Keratinocyte (primary cell): ENCODE results near the gene LRRC39. TPM values are rescaled to one million over a fixed set of nuclear protein-coding genes. Genes with fewer than 3 reads are reported as not detected.
A peak's percentile ranks its signal among the peaks of the same experiment; 100 is the strongest.

Source experiments
- DNase-seq: peaks from one replicate; pipeline ENCODE4 v3.0.0-alpha.2; 2011; ENCODE audit warnings: low read depth, missing footprints, low spot score
- FAIRE-seq: peaks from 2 replicates; lab custom pipeline; 2011; peaks lifted over from hg19 to GRCh38; lab: Jason Lieb, UNC
- H2AFZ ChIP-seq: 2 replicates; pipeline ENCODE4 v1.6.0; 2012; ENCODE audit warnings: low read length, control low read depth, inconsistent platforms; ENCODE audit not compliant: control insufficient read depth
- H3K27ac ChIP-seq: 2 replicates; pipeline ENCODE4 v1.5.1; 2011; ENCODE audit warnings: low read length; ENCODE audit not compliant: control insufficient read depth, insufficient read depth
- H3K27me3 ChIP-seq: 3 replicates; pipeline ENCODE4 v1.6.0; 2011; ENCODE audit warnings: low read length; ENCODE audit not compliant: control insufficient read depth, insufficient read depth; ENCODE audit errors: extremely low read depth
- H3K36me3 ChIP-seq, 2 experiments: 2 replicates in 1 of 2; 3 replicates in 1 of 2; pipeline ENCODE4 v1.5.1; 2011; ENCODE audit warnings: low read length in 2 of 2, mild to moderate bottlenecking in 1 of 2; ENCODE audit not compliant: control insufficient read depth in 2 of 2, insufficient read depth in 2 of 2; ENCODE audit errors: extremely low read depth in 1 of 2
- H3K4me1 ChIP-seq: 3 replicates; pipeline ENCODE4 v1.5.1; 2011; ENCODE audit warnings: low read length; ENCODE audit not compliant: control insufficient read depth, insufficient read depth; ENCODE audit errors: extremely low read depth
- H3K4me2 ChIP-seq: 3 replicates; pipeline ENCODE4 v1.6.0; 2011; ENCODE audit warnings: low read depth, low read length; ENCODE audit not compliant: control insufficient read depth, insufficient read depth; ENCODE audit errors: extremely low read depth
- H3K4me3 ChIP-seq, 3 experiments: fragments of 200-600 bp in 1 of 3; sonication (generic) in 1 of 3; 2 replicates in 2 of 3; 3 replicates in 1 of 3; pipeline ENCODE4 v1.5.1; 2011 to 2016; ENCODE audit warnings: low read length in 3 of 3, mild to moderate bottlenecking in 3 of 3, control low read depth in 2 of 3, inconsistent platforms in 1 of 3, low read depth in 1 of 3, mixed read lengths in 1 of 3, mixed run types in 1 of 3, moderate library complexity in 1 of 3; ENCODE audit not compliant: control insufficient read depth in 2 of 3, insufficient read depth in 2 of 3; ENCODE audit errors: extremely low read depth in 1 of 3
- H3K79me2 ChIP-seq: 2 replicates; pipeline ENCODE4 v1.6.0; 2012; ENCODE audit warnings: low read length; ENCODE audit not compliant: control insufficient read depth, insufficient read depth
- H3K9ac ChIP-seq: 3 replicates; pipeline ENCODE4 v1.6.0; 2011; ENCODE audit warnings: low read length; ENCODE audit not compliant: control insufficient read depth, insufficient read depth; ENCODE audit errors: extremely low read depth
- H3K9me1 ChIP-seq: 3 replicates; pipeline ENCODE4 v1.6.0; 2011; ENCODE audit warnings: low read length; ENCODE audit not compliant: control insufficient read depth, insufficient read depth; ENCODE audit errors: extremely low read depth
- H3K9me3 ChIP-seq: 2 replicates; pipeline ENCODE4 v1.5.1; 2012; ENCODE audit warnings: low read depth, low read length; ENCODE audit not compliant: control insufficient read depth
- H4K20me1 ChIP-seq: 3 replicates; pipeline ENCODE4 v1.6.0; 2011; ENCODE audit warnings: low read length; ENCODE audit not compliant: control insufficient read depth, insufficient read depth; ENCODE audit errors: extremely low read depth
- CTCF ChIP-seq, 3 experiments: IDR thresholded peaks in 1 of 3; conservative IDR thresholded peaks in 1 of 3; optimal IDR thresholded peaks in 1 of 3; 2 replicates in 2 of 3; 3 replicates in 1 of 3; pipeline versions ENCODE3 to v1.5.1; 2011; ENCODE audit warnings: low read length in 3 of 3, mild to moderate bottlenecking in 3 of 3, moderate library complexity in 2 of 3, control low read depth in 1 of 3, inconsistent platforms in 1 of 3; ENCODE audit not compliant: insufficient read depth in 2 of 3; ENCODE audit errors: extremely low read depth in 1 of 3
- EZH2 ChIP-seq: IDR thresholded peaks from one replicate; pipeline ENCODE4 v1.6.1; 2012; ENCODE audit warnings: inconsistent platforms, mild to moderate bottlenecking, low read length, moderate library complexity
- dilution Hi-C: fragments of 300-500 bp; cut with MboI; formaldehyde crosslinking; loops from one replicate; pipeline ENCODE4 v1.7.0; 2020; ENCODE audit warnings: low sequenced_read_pairs; ENCODE audit not compliant: extremely low pct_ligation_motif_present
- polyA plus RNA-seq, 5 experiments: library from polyadenylated mRNA; depleted of rRNA in 3 of 5; stranded (reverse) in 3 of 5; stranded (forward) in 1 of 5; unstranded in 1 of 5; fragments of >200 nt; gene quantifications; 1 replicate in 1 of 5; 2 replicates in 3 of 5; 3 replicates in 1 of 5; pipeline versions ENCODE4 v1.2.1 to v1.2.3, GENCODE V29; 2011 to 2012; ENCODE audit warnings: missing spikeins in 2 of 5, low read depth in 1 of 5, low replicate concordance in 1 of 5

The LRRC39 gene
- polyA plus RNA-seq, 1 donor (not counting 4 experiments of a cell fraction or from before 2014, with no cell fraction given): 0.88 TPM

- Histone ChIP-seq H3K4me3 (peak overlapping the region; percentile 75 to 99 (median 96)), H2AFZ (peak overlapping the region; percentile 100), H3K9ac (peak overlapping the region; percentile 88), H3K9me1 (no peaks in the 10 kb centered on the region), H3K27ac (peak overlapping the region; percentile 79), H3K79me2 (peaks cover 74% of the 10 kb centered on the region), H4K20me1 (no peaks in the 10 kb centered on the region), H3K27me3 (no peaks in the 10 kb centered on the region), H3K4me2 (peak overlapping the region; percentile 73), H3K4me1 (peaks cover 15% of the 10 kb centered on the region), H3K9me3 (no peaks in the 10 kb centered on the region), H3K36me3 (no peaks in the 10 kb centered on the region)
- TF ChIP-seq CTCF (optimal IDR thresholded peaks at IDR 0.05 in 1 of 3, IDR thresholded peaks at IDR 0.05 in 1 of 3, conservative IDR thresholded peaks at IDR 0.05 in 1 of 3; ENCODE audit: extremely low read depth in 1 of 3, insufficient read depth in 2 of 3, low read length in 3 of 3) (no peak), EZH2 (no peak)
- DNase-seq: no peak
- FAIRE-seq: no peak
- dilution Hi-C loops: no loop called here
Measured at GRCh38 chr1:100131623-100132022, 46.4 kb downstream of the LRRC39 start.

GRCh38 chr1:100130552-100131077 is 47.4 kb downstream of the LRRC39 start:
- no peak overlapping the region for H3K4me3 ChIP-seq
- no peaks in the 10 kb centered on the region for H4K20me1 ChIP-seq
- no peak overlapping the region for H2AFZ ChIP-seq
- H3K9me1 ChIP-seq: no peaks in the 10 kb centered on the region
- dilution Hi-C loops: no loop called here
- H3K36me3 ChIP-seq: no peaks in the 10 kb centered on the region
- H3K27me3 ChIP-seq: no peaks in the 10 kb centered on the region
- H3K27ac ChIP-seq: no peak overlapping the region
- no peak overlapping the region for H3K9ac ChIP-seq
- H3K79me2 ChIP-seq: peaks cover 73% of the 10 kb centered on the region
- no peaks in the 10 kb centered on the region for H3K9me3 ChIP-seq
- DNase-seq: no peak
- H3K4me2 ChIP-seq: no peak overlapping the region
- no peak for FAIRE-seq
- H3K4me1 ChIP-seq: peaks cover 15% of the 10 kb centered on the region
- TF ChIP-seq EZH2 (no peak), CTCF (optimal IDR thresholded peaks at IDR 0.05 in 1 of 3, IDR thresholded peaks at IDR 0.05 in 1 of 3, conservative IDR thresholded peaks at IDR 0.05 in 1 of 3; ENCODE audit: extremely low read depth in 1 of 3, insufficient read depth in 2 of 3, low read length in 3 of 3) (no peak)
